ENCODE data around the gene TRMT6. TPM values are rescaled to one million over a fixed set of nuclear protein-coding genes. Genes with fewer than 3 reads are reported as not detected.

Gene TRMT6
- total RNA-seq, 2 experiments from 2014 or later = 8.1 TPM

- DNase-seq = no peak
- H3K36me3 Mint-ChIP-seq (ENCODE audit: low read depth) = no peaks in the 10 kb centered on the region
- ChIA-PET CTCF (no interaction called here), POLR2A (no interaction called here)
- H3K27me3 ChIP-seq (ENCODE audit: control insufficient read depth in 1 of 2, insufficient read depth in 2 of 2, low read length in 2 of 2) = peaks cover 0 to 10% of the 10 kb centered on the region in 2 experiments
- TF ChIP-seq CTCF (IDR thresholded peaks at IDR 0.05) = no peak
- no peak overlapping the region for H3K27ac ChIP-seq (ENCODE audit: low read depth in 1 of 2, low read length in 2 of 2)
- H3K4me1 ChIP-seq (ENCODE audit: insufficient read depth, low read length) = no peaks in the 10 kb centered on the region
- no peak overlapping the region for H3K27ac Mint-ChIP-seq
- no peak for ATAC-seq (ENCODE audit: poor library complexity)
- no peaks in the 10 kb centered on the region for H3K4me1 Mint-ChIP-seq (ENCODE audit: low read depth)
- no peaks in the 10 kb centered on the region for H3K9me3 ChIP-seq (ENCODE audit: control insufficient read depth in 1 of 2, insufficient read depth in 1 of 2, low read length in 2 of 2)
- H3K4me3 ChIP-seq (ENCODE audit: low read length) = no peak overlapping the region
- H3K36me3 ChIP-seq (ENCODE audit: insufficient read depth, low read length) = no peaks in the 10 kb centered on the region
- H3K4me3 Mint-ChIP-seq = no peak overlapping the region
- intact Hi-C loops (cut with DNase I, micrococcal nuclease) = no loop called here
- peaks cover 30% of the 10 kb centered on the region for H3K27me3 Mint-ChIP-seq
- no peaks in the 10 kb centered on the region for H3K9me3 Mint-ChIP-seq
These were observed 57.3 kb downstream of the TRMT6 start for GRCh38 chr20:5893052-5893451.

GRCh38 chr20:5890773-5891441 lies 59.4 kb downstream of the TRMT6 start:
- Histone ChIP-seq H3K4me1 (ENCODE audit: insufficient read depth, low read length) (no peaks in the 10 kb centered on the region), H3K4me3 (ENCODE audit: low read length) (no peak overlapping the region), H3K36me3 (ENCODE audit: insufficient read depth, low read length) (no peaks in the 10 kb centered on the region), H3K9me3 (ENCODE audit: control insufficient read depth in 1 of 2, insufficient read depth in 1 of 2, low read length in 2 of 2) (no peaks in the 10 kb centered on the region), H3K27me3 (ENCODE audit: control insufficient read depth in 1 of 2, insufficient read depth in 2 of 2, low read length in 2 of 2) (peaks cover 0 to 6% of the 10 kb centered on the region in 2 experiments), H3K27ac (ENCODE audit: low read depth in 1 of 2, low read length in 2 of 2) (no peak overlapping the region)
- Mint-ChIP-seq H3K9me3 (no peaks in the 10 kb centered on the region), H3K27ac (no peak overlapping the region), H3K27me3 (peaks cover 15% of the 10 kb centered on the region), H3K4me3 (no peak overlapping the region), H3K36me3 (ENCODE audit: low read depth) (no peaks in the 10 kb centered on the region), H3K4me1 (ENCODE audit: low read depth) (no peaks in the 10 kb centered on the region)
- no peak for ATAC-seq (ENCODE audit: poor library complexity)
- POLR2A ChIA-PET = no interaction called here
- intact Hi-C loops (cut with DNase I, micrococcal nuclease) = no loop called here
- CTCF ChIA-PET = no interaction called here
- no peak for DNase-seq
- no peak for TF ChIP-seq CTCF (IDR thresholded peaks at IDR 0.05)

GRCh38 chr20:5888041-5888440 lies 62.3 kb downstream of the TRMT6 start:
- Mint-ChIP-seq H3K4me3 (no peak overlapping the region), H3K27me3 (no peaks in the 10 kb centered on the region), H3K27ac (no peak overlapping the region), H3K4me1 (ENCODE audit: low read depth) (no peaks in the 10 kb centered on the region), H3K36me3 (ENCODE audit: low read depth) (no peaks in the 10 kb centered on the region), H3K9me3 (no peaks in the 10 kb centered on the region)
- intact Hi-C loops (cut with DNase I, micrococcal nuclease) = no loop called here
- no peak for TF ChIP-seq CTCF (IDR thresholded peaks at IDR 0.05)
- DNase-seq (no peak), ATAC-seq (ENCODE audit: poor library complexity) (no peak)
- H3K27me3 ChIP-seq (ENCODE audit: control insufficient read depth in 1 of 2, insufficient read depth in 2 of 2, low read length in 2 of 2) = no peaks in the 10 kb centered on the region
- ChIA-PET POLR2A (no interaction called here), CTCF (no interaction called here)
- no peak overlapping the region for H3K4me3 ChIP-seq (ENCODE audit: low read length)
- H3K4me1 ChIP-seq (ENCODE audit: insufficient read depth, low read length) = no peaks in the 10 kb centered on the region
- no peaks in the 10 kb centered on the region for H3K36me3 ChIP-seq (ENCODE audit: insufficient read depth, low read length)
- H3K9me3 ChIP-seq (ENCODE audit: control insufficient read depth in 1 of 2, insufficient read depth in 1 of 2, low read length in 2 of 2) = no peaks in the 10 kb centered on the region
- H3K27ac ChIP-seq (ENCODE audit: low read depth in 1 of 2, low read length in 2 of 2) = no peak overlapping the region
